NT2/D1 (cell line): ENCODE results near the gene RTF1.

Experiments
- DNase-seq: peaks from one replicate; pipeline ENCODE4 v3.0.0-alpha.2; 2011; ENCODE audit warnings: low read depth, low spot score
- H3K27me3 ChIP-seq: 2 replicates; pipeline ENCODE4 v1.6.0; 2011; ENCODE audit warnings: mild to moderate bottlenecking; ENCODE audit not compliant: insufficient read length, insufficient read depth
- H3K36me3 ChIP-seq: 2 replicates; pipeline ENCODE4 v1.6.1; 2011; ENCODE audit warnings: mild to moderate bottlenecking, low read length, mixed read lengths; ENCODE audit not compliant: insufficient read depth, insufficient read length
- H3K4me1 ChIP-seq: 2 replicates; pipeline ENCODE4 v1.5.1; 2011; ENCODE audit not compliant: insufficient read depth, insufficient read length
- H3K4me3 ChIP-seq: 2 replicates; pipeline ENCODE4 v1.5.1; 2011; ENCODE audit warnings: low read depth; ENCODE audit not compliant: insufficient read length
- H3K9ac ChIP-seq: 2 replicates; pipeline ENCODE4 v1.6.0; 2011; ENCODE audit warnings: low read depth; ENCODE audit not compliant: insufficient read length
- H3K9me3 ChIP-seq: 2 replicates; pipeline ENCODE4 v1.5.1; 2011; ENCODE audit warnings: mild to moderate bottlenecking, low read length; ENCODE audit not compliant: insufficient read depth
- SUZ12 ChIP-seq: IDR thresholded peaks from 2 replicates; pipeline ENCODE4 v1.6.1; 2011; ENCODE audit not compliant: insufficient read length, insufficient read depth; ENCODE audit errors: extremely low read depth
- YY1 ChIP-seq: IDR thresholded peaks from 2 replicates; pipeline ENCODE4 v1.6.1; 2011; ENCODE audit not compliant: insufficient read length, insufficient read depth
- ZNF274 ChIP-seq: IDR thresholded peaks from 2 replicates; pipeline ENCODE4 v1.6.1; 2011; ENCODE audit warnings: mild to moderate bottlenecking, low read depth, low read length

The RTF1 gene

GRCh38 chr15:41480396-41481140, 63.7 kb downstream of the RTF1 start:
- Histone ChIP-seq H3K9ac (no peak overlapping the region), H3K36me3 (peaks cover 64% of the 10 kb centered on the region), H3K4me3 (no peak overlapping the region), H3K27me3 (no peaks in the 10 kb centered on the region), H3K4me1 (no peaks in the 10 kb centered on the region), H3K9me3 (no peaks in the 10 kb centered on the region)
- DNase-seq: no peak
- TF ChIP-seq YY1 (no peak), SUZ12 (no peak), ZNF274 (no peak)

- Histone ChIP-seq H3K36me3 (peaks cover 48% of the 10 kb centered on the region), H3K27me3 (no peaks in the 10 kb centered on the region), H3K4me1 (no peaks in the 10 kb centered on the region), H3K9me3 (no peaks in the 10 kb centered on the region), H3K4me3 (no peak overlapping the region), H3K9ac (no peak overlapping the region)
- no peak for DNase-seq
- TF ChIP-seq ZNF274 (no peak), YY1 (no peak), SUZ12 (no peak)
Measured at GRCh38 chr15:41482110-41482877, 65.4 kb downstream of the RTF1 start.

- Histone ChIP-seq H3K4me1 (no peaks in the 10 kb centered on the region), H3K9me3 (no peaks in the 10 kb centered on the region), H3K27me3 (no peaks in the 10 kb centered on the region), H3K36me3 (peaks cover 42% of the 10 kb centered on the region), H3K9ac (no peak overlapping the region), H3K4me3 (no peak overlapping the region)
- TF ChIP-seq SUZ12 (no peak), ZNF274 (no peak), YY1 (no peak)
- DNase-seq: no peak
Measured at GRCh38 chr15:41483115-41483514, 66.2 kb downstream of the RTF1 start.

- H3K4me3 ChIP-seq: no peak overlapping the region
- H3K9ac ChIP-seq: no peak overlapping the region
- no peaks in the 10 kb centered on the region for H3K27me3 ChIP-seq
- no peak for DNase-seq
- H3K9me3 ChIP-seq: no peaks in the 10 kb centered on the region
- peaks cover 37% of the 10 kb centered on the region for H3K36me3 ChIP-seq
- no peaks in the 10 kb centered on the region for H3K4me1 ChIP-seq
- TF ChIP-seq ZNF274 (no peak), YY1 (no peak), SUZ12 (no peak)
Measured at GRCh38 chr15:41483519-41483918, 66.6 kb downstream of the RTF1 start.

- Histone ChIP-seq H3K27me3 (no peaks in the 10 kb centered on the region), H3K9me3 (no peaks in the 10 kb centered on the region), H3K4me3 (no peak overlapping the region), H3K36me3 (peaks cover 26% of the 10 kb centered on the region), H3K9ac (no peak overlapping the region), H3K4me1 (no peaks in the 10 kb centered on the region)
- TF ChIP-seq YY1 (no peak), SUZ12 (no peak), ZNF274 (no peak)
- DNase-seq: no peak
Measured at GRCh38 chr15:41484937-41485625, 68.2 kb downstream of the RTF1 start.

- H3K4me3 ChIP-seq: no peak overlapping the region
- peaks cover 4% of the 10 kb centered on the region for H3K27me3 ChIP-seq
- peaks cover 15% of the 10 kb centered on the region for H3K36me3 ChIP-seq
- DNase-seq: no peak
- no peaks in the 10 kb centered on the region for H3K9me3 ChIP-seq
- H3K9ac ChIP-seq: no peak overlapping the region
- H3K4me1 ChIP-seq: no peaks in the 10 kb centered on the region
- TF ChIP-seq SUZ12 (no peak), ZNF274 (no peak), YY1 (no peak)
Measured at GRCh38 chr15:41486286-41486685, 69.4 kb downstream of the RTF1 start.

GRCh38 chr15:41487381-41487780, 70.5 kb downstream of the RTF1 start:
- peaks cover 5% of the 10 kb centered on the region for H3K36me3 ChIP-seq
- DNase-seq: no peak

More at GRCh38 chr15:41487381-41487780, 70.5 kb downstream of the RTF1 start:
- Histone ChIP-seq H3K9me3 (no peaks in the 10 kb centered on the region), H3K27me3 (peaks cover 15% of the 10 kb centered on the region), H3K4me3 (no peak overlapping the region), H3K4me1 (no peaks in the 10 kb centered on the region), H3K9ac (no peak overlapping the region)
- no peak for TF ChIP-seq YY1
- no peak for TF ChIP-seq ZNF274
- no peak for TF ChIP-seq SUZ12
